ENCODE data around the gene LPP.

GRCh38 chr3:188729422-188729821, 575.5 kb downstream of the LPP start:
- TF ChIP-seq CTCF (IDR thresholded peaks at IDR 0.05), result no peak
- no peak for TF ChIP-seq POLR2A (IDR thresholded peaks at IDR 0.05)

All from right lobe of liver (tissue), 4 donors.